AG09319 (cell line): ENCODE measurements around the gene INSR.

Experiments
- DNase-seq: peaks from one replicate; pipeline ENCODE4 v3.0.0-alpha.2; 2010; ENCODE audit warnings: low read depth; ENCODE audit errors: extremely low read depth
- TF ChIP-seq, protein P1 (sequence below): IDR thresholded peaks from 2 replicates; pipeline ENCODE4 v1.5.1; 2011; ENCODE audit warnings: low read depth, mild to moderate bottlenecking, inconsistent platforms, low read length, moderate library complexity

Gene INSR

DNA sequence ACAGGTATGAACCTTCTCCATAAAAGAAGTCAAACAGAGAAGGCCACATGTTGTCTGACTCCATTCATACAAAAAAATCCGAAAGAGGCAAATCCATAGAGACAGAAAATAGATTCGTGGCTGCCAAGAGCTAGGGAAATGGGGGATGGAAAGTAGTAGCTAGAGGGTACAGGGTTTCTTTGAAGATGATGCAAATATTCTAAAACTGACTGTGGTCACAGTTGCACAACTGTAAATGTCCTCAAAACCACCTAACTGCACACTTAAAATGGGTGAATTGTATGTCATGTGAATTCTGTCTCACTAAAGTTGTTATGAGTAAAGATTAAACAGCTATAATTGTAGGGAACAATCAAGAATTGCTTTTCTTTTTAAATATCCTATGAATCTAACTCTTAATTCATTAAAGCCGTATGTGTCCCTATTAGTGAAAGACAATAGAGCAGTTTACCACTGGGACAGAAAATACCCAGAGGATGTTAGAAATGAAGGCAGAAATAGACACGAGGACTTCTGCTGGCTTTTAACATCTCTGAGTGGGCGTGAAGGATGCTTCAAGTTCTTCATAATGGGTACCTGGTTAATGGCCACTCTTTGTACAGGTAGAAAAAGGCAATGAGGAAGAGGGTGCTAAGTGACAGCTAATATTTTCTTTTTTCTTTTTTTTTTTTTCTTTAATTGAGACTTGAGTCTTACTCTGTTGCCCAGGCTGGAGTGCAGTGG is 21.2 kb downstream of the INSR start:
- DNase-seq = no peak

DNA sequence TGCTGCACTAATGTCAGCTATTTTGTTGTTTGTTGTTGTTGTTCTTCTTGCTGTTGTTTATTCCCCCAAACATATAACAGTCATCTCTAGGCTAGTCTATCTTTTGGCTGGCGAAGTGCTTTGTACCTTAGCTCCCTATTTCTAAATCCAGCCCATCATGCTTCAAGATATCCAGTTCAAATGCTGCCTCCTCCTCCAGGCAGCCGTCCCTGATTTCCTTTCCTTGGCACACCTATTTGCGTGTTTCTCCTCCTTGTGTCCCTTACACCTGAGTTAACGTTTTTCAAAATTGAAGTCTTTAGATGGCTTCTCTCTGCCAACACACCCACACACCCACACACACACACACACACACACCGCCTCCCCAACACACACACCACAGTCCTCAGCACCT is 25.5 kb downstream of the INSR start:
- TF ChIP-seq, protein P1, sequence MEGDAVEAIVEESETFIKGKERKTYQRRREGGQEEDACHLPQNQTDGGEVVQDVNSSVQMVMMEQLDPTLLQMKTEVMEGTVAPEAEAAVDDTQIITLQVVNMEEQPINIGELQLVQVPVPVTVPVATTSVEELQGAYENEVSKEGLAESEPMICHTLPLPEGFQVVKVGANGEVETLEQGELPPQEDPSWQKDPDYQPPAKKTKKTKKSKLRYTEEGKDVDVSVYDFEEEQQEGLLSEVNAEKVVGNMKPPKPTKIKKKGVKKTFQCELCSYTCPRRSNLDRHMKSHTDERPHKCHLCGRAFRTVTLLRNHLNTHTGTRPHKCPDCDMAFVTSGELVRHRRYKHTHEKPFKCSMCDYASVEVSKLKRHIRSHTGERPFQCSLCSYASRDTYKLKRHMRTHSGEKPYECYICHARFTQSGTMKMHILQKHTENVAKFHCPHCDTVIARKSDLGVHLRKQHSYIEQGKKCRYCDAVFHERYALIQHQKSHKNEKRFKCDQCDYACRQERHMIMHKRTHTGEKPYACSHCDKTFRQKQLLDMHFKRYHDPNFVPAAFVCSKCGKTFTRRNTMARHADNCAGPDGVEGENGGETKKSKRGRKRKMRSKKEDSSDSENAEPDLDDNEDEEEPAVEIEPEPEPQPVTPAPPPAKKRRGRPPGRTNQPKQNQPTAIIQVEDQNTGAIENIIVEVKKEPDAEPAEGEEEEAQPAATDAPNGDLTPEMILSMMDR = no peak
- DNase-seq = no peak

More for the DNA sequence above, 21.2 kb downstream of the INSR start:
- TF ChIP-seq, protein P1 = no peak

DNA sequence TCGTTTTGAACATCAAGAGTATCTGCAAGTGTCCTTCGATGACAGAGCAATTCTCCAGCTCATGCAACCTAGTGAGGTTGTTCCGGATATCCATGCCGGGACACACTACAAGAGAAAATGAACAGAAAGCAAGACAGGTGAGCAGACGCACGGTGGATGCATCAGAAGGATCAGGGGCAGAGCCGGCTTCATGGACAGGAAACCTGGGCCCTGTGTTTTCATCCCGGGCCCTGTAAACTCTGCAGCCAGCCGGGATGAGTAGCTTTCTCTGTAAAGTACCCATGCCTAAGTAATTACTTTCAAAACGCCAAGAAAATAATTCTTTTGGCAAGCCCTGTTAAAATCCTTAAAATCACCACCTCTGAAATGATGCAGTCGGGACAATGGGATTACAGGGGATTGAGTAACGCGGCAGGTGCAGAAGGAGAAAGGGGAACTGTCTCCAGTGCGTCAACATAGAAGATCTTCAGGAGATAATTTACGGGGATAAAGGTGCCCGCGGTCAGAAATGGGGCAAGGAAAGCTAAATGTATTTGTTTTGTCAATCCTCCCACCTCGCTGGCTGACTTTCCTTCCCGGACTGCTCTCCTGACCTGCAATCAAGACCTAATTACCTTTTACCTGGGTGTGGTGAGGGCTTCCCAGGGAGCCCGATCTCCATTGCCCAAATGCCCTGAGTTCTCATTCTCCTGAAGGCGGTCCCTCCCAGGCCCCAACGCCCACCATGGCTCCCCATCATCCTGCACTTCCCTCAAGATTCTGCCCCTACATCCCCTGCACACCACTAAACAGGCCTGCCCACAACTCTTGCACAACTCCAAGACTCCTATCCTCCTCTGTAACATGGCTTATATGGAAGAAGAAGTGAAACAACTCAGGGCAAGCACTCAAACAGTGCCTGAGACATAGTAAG is 26.2 kb downstream of the INSR start:
- DNase-seq = no peak
- TF ChIP-seq, protein P1 = no peak

DNA sequence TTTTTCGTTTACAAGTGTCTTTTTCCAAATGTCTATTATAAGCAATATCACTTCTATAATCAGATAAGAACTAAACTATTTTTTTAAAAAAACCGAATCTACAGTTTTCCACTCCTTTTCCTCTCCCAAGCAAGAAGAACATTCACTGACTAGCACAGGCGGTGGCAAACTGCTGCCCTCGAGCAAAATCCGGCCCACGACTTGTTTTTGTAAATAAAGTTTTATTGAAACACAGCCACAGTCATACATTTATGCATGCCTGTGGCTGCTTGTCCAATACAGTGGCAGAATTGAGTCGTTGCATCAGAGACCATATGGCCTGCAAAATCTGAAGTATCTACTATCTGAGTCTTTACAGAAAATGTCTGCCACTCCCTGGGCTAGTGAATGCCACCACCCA is 27.4 kb downstream of the INSR start:
- TF ChIP-seq, protein P1 = no peak
- DNase-seq = no peak

DNA sequence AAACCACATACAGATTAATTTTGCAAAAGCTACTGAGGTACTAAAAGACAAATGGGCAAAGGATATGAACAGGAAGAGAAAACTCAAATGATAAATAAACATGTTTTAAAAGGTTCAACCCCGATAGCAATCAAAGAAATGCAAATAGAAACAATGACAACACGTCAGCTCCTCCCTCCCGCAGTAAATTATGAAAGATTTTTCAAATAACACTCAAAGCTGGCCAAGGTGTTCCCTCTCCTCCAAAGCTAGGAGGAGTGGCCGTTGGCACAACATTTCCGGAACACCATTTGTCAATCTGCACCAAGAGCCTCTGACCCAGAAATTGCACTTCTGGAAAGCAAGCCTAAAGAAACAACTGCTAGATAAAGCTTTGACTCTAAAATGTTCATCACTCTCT is 28.3 kb downstream of the INSR start:
- DNase-seq = no peak
- TF ChIP-seq, protein P1 = no peak

DNA sequence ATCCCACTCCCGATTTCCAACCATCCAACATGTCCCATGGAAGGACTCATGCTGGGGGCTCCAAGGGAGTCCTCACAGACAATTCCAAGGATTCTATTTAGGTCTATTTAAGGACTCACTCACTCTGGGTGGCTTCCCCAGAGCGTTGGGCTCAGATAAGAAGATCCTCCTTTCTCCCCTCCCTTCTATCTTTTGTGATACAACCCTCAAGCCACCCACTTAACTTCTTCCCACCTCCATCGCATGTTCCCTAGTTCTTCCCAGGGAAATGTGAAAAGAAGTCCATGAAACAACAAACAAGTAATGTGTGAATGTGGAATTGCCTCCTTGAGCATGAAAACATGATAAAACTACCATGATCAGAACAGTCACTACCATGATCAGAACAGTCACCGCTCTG is 29.4 kb downstream of the INSR start:
- no peak for DNase-seq
- TF ChIP-seq, protein P1 = no peak

DNA sequence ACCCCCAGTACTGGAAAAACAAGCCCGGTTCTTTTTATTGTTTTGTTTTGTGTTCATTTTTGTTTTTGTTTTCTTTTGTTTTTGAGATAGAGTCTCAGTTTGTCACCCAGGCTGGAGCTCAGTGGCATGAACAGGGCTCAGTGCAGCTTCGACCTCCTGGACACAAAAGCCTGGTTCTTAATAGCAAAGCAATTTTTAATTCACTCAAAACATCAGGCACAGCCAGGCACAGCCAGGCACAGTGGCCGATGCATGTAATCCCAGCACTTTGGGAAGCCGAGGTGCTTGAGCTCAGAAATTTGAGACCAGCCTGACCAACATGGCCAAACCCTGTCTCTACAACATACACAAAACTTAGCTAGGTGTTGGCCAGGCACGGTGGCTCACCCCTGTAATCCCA is 30.7 kb downstream of the INSR start:
- no peak for DNase-seq

More for the DNA sequence above, 30.7 kb downstream of the INSR start:
- TF ChIP-seq, protein P1 = no peak
